Activated T-cell treated with anti-CD3 and anti-CD28 coated beads for 48 hours (primary cell): ENCODE data around the gene RRN3.
"Not testable (repeated sequence)": the region's sequence is repeated elsewhere in the genome, so short reads cannot be mapped to it uniquely, and the experiment has no call there.

Source experiments
- DNase-seq: peaks from one replicate; pipeline ENCODE4 v3.0.0-alpha.2; 2020; ENCODE audit warnings: low read depth

Gene RRN3

GRCh38 chr16:15027503-15028344 is 66.3 kb downstream of the RRN3 start:
- DNase-seq, result not testable (repeated sequence)

GRCh38 chr16:15027051-15027450 is 67.0 kb downstream of the RRN3 start:
- not testable (repeated sequence) for DNase-seq

- not testable (repeated sequence) for DNase-seq
These were observed 68.7 kb downstream of the RRN3 start for GRCh38 chr16:15025234-15025951.

- DNase-seq, result not testable (repeated sequence)
These were observed 69.2 kb downstream of the RRN3 start for GRCh38 chr16:15024858-15025199.

GRCh38 chr16:15023381-15024077 is 70.5 kb downstream of the RRN3 start:
- not testable (repeated sequence) for DNase-seq

- DNase-seq, result not testable (repeated sequence)
These were observed 71.9 kb downstream of the RRN3 start for GRCh38 chr16:15022194-15022593.

- DNase-seq, result not testable (repeated sequence)
These were observed 72.6 kb downstream of the RRN3 start for GRCh38 chr16:15021429-15021828.

- DNase-seq, result not testable (repeated sequence)
These were observed 77.0 kb downstream of the RRN3 start for GRCh38 chr16:15016951-15017580.

GRCh38 chr16:15016354-15016753 is 77.7 kb downstream of the RRN3 start:
- DNase-seq, result not testable (repeated sequence)

- not testable (repeated sequence) for DNase-seq
These were observed 78.4 kb downstream of the RRN3 start for GRCh38 chr16:15015671-15016070.

GRCh38 chr16:15012941-15013340 is 81.1 kb downstream of the RRN3 start:
- not testable (repeated sequence) for DNase-seq
